Fibroblast of lung (primary cell): Measurements from ENCODE around the gene FHIT. TPM values are rescaled to one million over a fixed set of nuclear protein-coding genes. Genes with fewer than 3 reads are reported as not detected.

ENCODE experiments used
- DNase-seq, 2 donors: peaks; one replicate each; pipeline versions ENCODE4 v3.0.0 to v3.0.0-alpha.2; 2010; ENCODE audit warnings: low read depth in 2 of 2
- H2AFZ ChIP-seq: 2 replicates; pipeline ENCODE4 v1.5.1; 2012; ENCODE audit warnings: low read length, control low read depth, inconsistent platforms
- H3K27ac ChIP-seq: 2 replicates; pipeline ENCODE4 v1.5.1; 2011; ENCODE audit warnings: low read length, control low read depth; ENCODE audit not compliant: insufficient read depth
- H3K27me3 ChIP-seq: 2 replicates; pipeline ENCODE4 v1.5.1; 2011; ENCODE audit warnings: mild to moderate bottlenecking, low read length; ENCODE audit not compliant: control insufficient read depth, insufficient read depth
- H3K36me3 ChIP-seq: 2 replicates; pipeline ENCODE4 v1.5.1; 2011; ENCODE audit warnings: low read length; ENCODE audit not compliant: control insufficient read depth, insufficient read depth
- H3K4me1 ChIP-seq: 2 replicates; pipeline ENCODE4 v1.5.1; 2011; ENCODE audit warnings: low read length; ENCODE audit not compliant: control insufficient read depth, insufficient read depth; ENCODE audit errors: extremely low read depth
- H3K4me2 ChIP-seq: 2 replicates; pipeline ENCODE4 v1.5.1; 2011; ENCODE audit warnings: low read length, control low read depth; ENCODE audit not compliant: insufficient read depth; ENCODE audit errors: extremely low read depth
- H3K4me3 ChIP-seq, 4 experiments: fragments of 200-600 bp in 1 of 4; sonication (generic) in 1 of 4; replicated peaks in 1 of 4; 2 replicates each; pipeline ENCODE4 v1.5.1; 2011 to 2016; ENCODE audit warnings: low read length in 4 of 4, low read depth in 3 of 4, mild to moderate bottlenecking in 3 of 4, control low read depth in 2 of 4, inconsistent platforms in 1 of 4, mixed read lengths in 1 of 4; ENCODE audit not compliant: insufficient read depth in 1 of 4; ENCODE audit errors: control extremely low read depth in 1 of 4
- H3K79me2 ChIP-seq: 2 replicates; pipeline ENCODE4 v1.5.1; 2012; ENCODE audit warnings: mild to moderate bottlenecking, low read length, inconsistent platforms; ENCODE audit not compliant: control insufficient read depth, insufficient read depth
- H3K9ac ChIP-seq: 2 replicates; pipeline ENCODE4 v1.5.1; 2011; ENCODE audit warnings: mild to moderate bottlenecking, low read length, control low read depth; ENCODE audit not compliant: insufficient read depth
- H3K9me3 ChIP-seq: 2 replicates; pipeline ENCODE4 v1.5.1; 2012; ENCODE audit warnings: low read depth, low read length; ENCODE audit not compliant: control insufficient read depth, insufficient read depth
- H4K20me1 ChIP-seq: 2 replicates; pipeline ENCODE4 v1.5.1; 2011; ENCODE audit warnings: low read length; ENCODE audit not compliant: control insufficient read depth, insufficient read depth; ENCODE audit errors: extremely low read depth
- EZH2 ChIP-seq: IDR thresholded peaks from 2 replicates; pipeline ENCODE4 v1.5.1; 2012; ENCODE audit warnings: low read length, control low read depth, mild to moderate bottlenecking; ENCODE audit errors: missing control alignments
- polyA plus RNA-seq, 2 donors: library from polyadenylated mRNA; depleted of rRNA in 1 of 2; stranded (reverse) in 1 of 2; unstranded in 1 of 2; fragments of >200 nt; gene quantifications; 2 replicates each; pipeline ENCODE4 v1.2.1, GENCODE V29; 2011 to 2012; ENCODE audit warnings: missing spikeins in 1 of 2
- total RNA-seq: library from RNA; depleted of rRNA; stranded (reverse); fragments of >200 nt; gene quantifications from 2 replicates; pipeline ENCODE4 v1.2.1, GENCODE V29; 2014
- TF ChIP-seq, protein P1 (sequence below), 2 donors: IDR thresholded peaks in 1 of 2; conservative IDR thresholded peaks in 1 of 2; 1 replicate in 1 of 2; 2 replicates in 1 of 2; pipeline ENCODE4 v1.5.1; 2011 to 2012; ENCODE audit warnings: low read length in 2 of 2, control low read depth in 1 of 2, inconsistent platforms in 1 of 2, low read depth in 1 of 2, mild to moderate bottlenecking in 1 of 2

The FHIT gene
- total and polyA plus RNA-seq, 2 donors (not counting 1 experiment from before 2014, with no cell fraction given), result 0.79 to 2.1 TPM

- Histone ChIP-seq H3K79me2 (no peaks in the 10 kb centered on the region), H2AFZ (no peak overlapping the region), H3K27ac (no peak overlapping the region), H3K4me3 (no peak overlapping the region), H3K4me1 (no peaks in the 10 kb centered on the region), H4K20me1 (no peaks in the 10 kb centered on the region), H3K9me3 (no peaks in the 10 kb centered on the region), H3K27me3 (no peaks in the 10 kb centered on the region), H3K9ac (no peak overlapping the region), H3K4me2 (no peak overlapping the region), H3K36me3 (no peaks in the 10 kb centered on the region)
- peak; percentile 13 to 48 for DNase-seq
- TF ChIP-seq EZH2, result no peak
- TF ChIP-seq, protein P1, sequence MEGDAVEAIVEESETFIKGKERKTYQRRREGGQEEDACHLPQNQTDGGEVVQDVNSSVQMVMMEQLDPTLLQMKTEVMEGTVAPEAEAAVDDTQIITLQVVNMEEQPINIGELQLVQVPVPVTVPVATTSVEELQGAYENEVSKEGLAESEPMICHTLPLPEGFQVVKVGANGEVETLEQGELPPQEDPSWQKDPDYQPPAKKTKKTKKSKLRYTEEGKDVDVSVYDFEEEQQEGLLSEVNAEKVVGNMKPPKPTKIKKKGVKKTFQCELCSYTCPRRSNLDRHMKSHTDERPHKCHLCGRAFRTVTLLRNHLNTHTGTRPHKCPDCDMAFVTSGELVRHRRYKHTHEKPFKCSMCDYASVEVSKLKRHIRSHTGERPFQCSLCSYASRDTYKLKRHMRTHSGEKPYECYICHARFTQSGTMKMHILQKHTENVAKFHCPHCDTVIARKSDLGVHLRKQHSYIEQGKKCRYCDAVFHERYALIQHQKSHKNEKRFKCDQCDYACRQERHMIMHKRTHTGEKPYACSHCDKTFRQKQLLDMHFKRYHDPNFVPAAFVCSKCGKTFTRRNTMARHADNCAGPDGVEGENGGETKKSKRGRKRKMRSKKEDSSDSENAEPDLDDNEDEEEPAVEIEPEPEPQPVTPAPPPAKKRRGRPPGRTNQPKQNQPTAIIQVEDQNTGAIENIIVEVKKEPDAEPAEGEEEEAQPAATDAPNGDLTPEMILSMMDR (conservative IDR thresholded peaks at IDR 0.05 in 1 of 2, IDR thresholded peaks at IDR 0.05 in 1 of 2; ENCODE audit: low read depth in 1 of 2, low read length in 2 of 2), result peak in 1 of 2 donors; percentile 38
Observed at GRCh38 chr3:60948488-60948887, 302.8 kb downstream of the FHIT start.

DNA sequence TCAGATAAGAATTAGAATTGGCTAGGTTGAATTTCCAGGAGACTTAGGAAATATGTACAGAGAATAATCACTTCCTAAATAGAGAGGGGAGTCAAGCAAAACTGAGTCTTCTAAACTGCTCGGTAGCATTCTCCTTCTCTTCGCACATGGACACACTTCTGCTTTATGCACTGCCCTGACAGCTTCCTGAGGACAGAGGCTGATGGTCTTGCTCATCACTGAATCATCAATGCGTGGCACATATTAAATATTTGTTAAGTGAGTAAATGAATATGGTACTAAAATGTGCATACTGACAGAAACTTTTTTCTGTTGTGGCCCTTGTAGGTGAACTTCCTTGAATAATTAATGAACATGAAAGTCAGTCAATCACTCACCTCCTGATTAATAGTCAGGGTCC is 315.5 kb downstream of the FHIT start:
- no peaks in the 10 kb centered on the region for H3K79me2 ChIP-seq
- H3K4me2 ChIP-seq, result no peak overlapping the region
- H3K9ac ChIP-seq, result no peak overlapping the region
- H4K20me1 ChIP-seq, result no peaks in the 10 kb centered on the region
- no peaks in the 10 kb centered on the region for H3K9me3 ChIP-seq
- no peaks in the 10 kb centered on the region for H3K4me1 ChIP-seq
- H3K36me3 ChIP-seq, result no peaks in the 10 kb centered on the region
- no peak overlapping the region for H2AFZ ChIP-seq
- no peak for TF ChIP-seq EZH2
- TF ChIP-seq, protein P1 (conservative IDR thresholded peaks at IDR 0.05 in 1 of 2, IDR thresholded peaks at IDR 0.05 in 1 of 2; ENCODE audit: low read depth in 1 of 2, low read length in 2 of 2), result no peak
- no peaks in the 10 kb centered on the region for H3K27me3 ChIP-seq
- no peak overlapping the region for H3K27ac ChIP-seq
- no peak overlapping the region for H3K4me3 ChIP-seq
- DNase-seq, result peak; percentile 59 to 87

DNA sequence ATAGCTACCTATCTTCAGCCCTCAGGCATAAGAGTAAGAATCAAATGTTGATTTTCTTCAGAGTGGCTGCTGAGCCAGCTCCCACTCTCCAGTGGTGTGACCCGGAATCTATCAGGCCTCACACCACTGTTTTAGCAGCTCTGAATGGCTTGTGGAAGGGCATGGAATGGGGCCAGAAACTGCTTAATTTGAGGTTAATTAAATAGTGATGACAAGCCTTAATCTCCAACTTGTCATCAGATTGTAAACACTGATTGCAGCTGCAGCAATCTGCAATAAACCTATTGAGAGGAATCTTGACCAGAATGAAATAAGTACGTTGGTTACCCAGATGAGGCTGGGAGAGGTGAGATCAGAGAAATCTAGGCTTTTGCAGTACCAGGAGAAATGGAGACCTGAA is 317.4 kb downstream of the FHIT start:
- Histone ChIP-seq H3K4me3 (no peak overlapping the region), H3K36me3 (no peaks in the 10 kb centered on the region), H3K4me1 (no peaks in the 10 kb centered on the region), H4K20me1 (no peaks in the 10 kb centered on the region), H3K4me2 (no peak overlapping the region), H3K9ac (no peak overlapping the region), H2AFZ (no peak overlapping the region), H3K79me2 (no peaks in the 10 kb centered on the region), H3K9me3 (no peaks in the 10 kb centered on the region), H3K27me3 (no peaks in the 10 kb centered on the region), H3K27ac (no peak overlapping the region)
- no peak for DNase-seq
- TF ChIP-seq EZH2, result no peak
- TF ChIP-seq, protein P1 (conservative IDR thresholded peaks at IDR 0.05 in 1 of 2, IDR thresholded peaks at IDR 0.05 in 1 of 2; ENCODE audit: low read depth in 1 of 2, low read length in 2 of 2), result no peak
